GM23338 (cell line): ENCODE measurements around the gene MTA3.

Experiments used
- CREB1 ChIP-seq: fragments of 250-450 bp; sonication (Bioruptor Pico); IDR thresholded peaks from 2 replicates; pipeline ENCODE4 v1.5.0; 2020; ENCODE audit warnings: low read depth, mild to moderate bottlenecking, moderate library complexity
- EZH2 ChIP-seq: fragments of 200-600 bp; sonication (generic); IDR thresholded peaks from one replicate; pipeline ENCODE4 v1.8.0; 2017; ENCODE audit warnings: antibody characterized with exemption, mild to moderate bottlenecking, low read depth; ENCODE audit not compliant: unreplicated experiment
- EZH2phosphoT487 ChIP-seq: fragments of 200-600 bp; sonication (generic); IDR thresholded peaks from one replicate; pipeline ENCODE4 v1.8.1; 2018; ENCODE audit warnings: antibody characterized with exemption; ENCODE audit not compliant: unreplicated experiment
- JUNB ChIP-seq: IDR thresholded peaks from one replicate; pipeline ENCODE4 v1.6.1; 2016; ENCODE audit warnings: antibody characterized with exemption; ENCODE audit not compliant: unreplicated experiment
- NANOG ChIP-seq: IDR thresholded peaks from 2 replicates; pipeline ENCODE4 v1.6.1; 2016; ENCODE audit warnings: antibody characterized with exemption, borderline replicate concordance
- POLR2AphosphoS5 ChIP-seq: IDR thresholded peaks from 2 replicates; pipeline ENCODE4 v1.6.1; 2016; ENCODE audit warnings: antibody characterized with exemption, low read depth
- ZNF331 ChIP-seq: fragments of 250-450 bp; sonication (Bioruptor Pico); IDR thresholded peaks from 2 replicates; pipeline ENCODE4 v1.5.0; 2020; ENCODE audit warnings: low read depth, mild to moderate bottlenecking, moderate library complexity
- TF ChIP-seq, protein P1 (sequence below), 2 experiments: fragments of 200-600 bp in 1 of 2; sonication (generic) in 1 of 2; conservative IDR thresholded peaks; 2 replicates each; pipeline versions ENCODE4 v1.5.1 to v1.6.1; 2016 to 2017; ENCODE audit warnings: antibody characterized with exemption in 2 of 2, low read depth in 2 of 2, mild to moderate bottlenecking in 2 of 2, moderate library complexity in 1 of 2
- TF ChIP-seq, protein P2 (sequence below): IDR thresholded peaks from one replicate; pipeline ENCODE4 v1.6.1; 2018; ENCODE audit warnings: antibody characterized with exemption; ENCODE audit not compliant: unreplicated experiment

DNA sequence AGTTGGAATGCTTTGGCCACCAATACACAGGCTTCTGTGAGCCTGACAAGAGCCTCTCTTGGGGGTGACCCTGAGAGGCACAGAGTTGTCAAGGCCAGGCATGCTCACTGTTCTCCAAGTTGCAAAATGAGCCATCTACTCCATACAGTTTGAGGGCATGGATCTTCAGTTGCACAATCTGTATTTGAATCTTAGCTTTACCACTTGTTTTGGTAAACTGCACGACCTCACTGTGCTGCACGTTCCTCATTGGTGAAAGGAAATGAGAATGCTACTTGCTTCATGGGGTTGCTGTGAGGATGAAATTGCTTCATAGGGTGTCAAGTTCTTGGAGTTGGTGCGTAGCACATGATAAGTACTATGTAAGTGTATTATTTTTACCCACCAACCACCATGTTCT is 235.9 kb downstream of the MTA3 start:
- TF ChIP-seq, protein P1, sequence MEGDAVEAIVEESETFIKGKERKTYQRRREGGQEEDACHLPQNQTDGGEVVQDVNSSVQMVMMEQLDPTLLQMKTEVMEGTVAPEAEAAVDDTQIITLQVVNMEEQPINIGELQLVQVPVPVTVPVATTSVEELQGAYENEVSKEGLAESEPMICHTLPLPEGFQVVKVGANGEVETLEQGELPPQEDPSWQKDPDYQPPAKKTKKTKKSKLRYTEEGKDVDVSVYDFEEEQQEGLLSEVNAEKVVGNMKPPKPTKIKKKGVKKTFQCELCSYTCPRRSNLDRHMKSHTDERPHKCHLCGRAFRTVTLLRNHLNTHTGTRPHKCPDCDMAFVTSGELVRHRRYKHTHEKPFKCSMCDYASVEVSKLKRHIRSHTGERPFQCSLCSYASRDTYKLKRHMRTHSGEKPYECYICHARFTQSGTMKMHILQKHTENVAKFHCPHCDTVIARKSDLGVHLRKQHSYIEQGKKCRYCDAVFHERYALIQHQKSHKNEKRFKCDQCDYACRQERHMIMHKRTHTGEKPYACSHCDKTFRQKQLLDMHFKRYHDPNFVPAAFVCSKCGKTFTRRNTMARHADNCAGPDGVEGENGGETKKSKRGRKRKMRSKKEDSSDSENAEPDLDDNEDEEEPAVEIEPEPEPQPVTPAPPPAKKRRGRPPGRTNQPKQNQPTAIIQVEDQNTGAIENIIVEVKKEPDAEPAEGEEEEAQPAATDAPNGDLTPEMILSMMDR (conservative IDR thresholded peaks at IDR 0.05; ENCODE audit: low read depth in 2 of 2) = no peak
- no peak for TF ChIP-seq EZH2
- TF ChIP-seq JUNB = no peak
- TF ChIP-seq POLR2AphosphoS5 = no peak
- no peak for TF ChIP-seq CREB1 (CRISPR knock-in tag)
- TF ChIP-seq EZH2phosphoT487 = no peak
- TF ChIP-seq, protein P2, sequence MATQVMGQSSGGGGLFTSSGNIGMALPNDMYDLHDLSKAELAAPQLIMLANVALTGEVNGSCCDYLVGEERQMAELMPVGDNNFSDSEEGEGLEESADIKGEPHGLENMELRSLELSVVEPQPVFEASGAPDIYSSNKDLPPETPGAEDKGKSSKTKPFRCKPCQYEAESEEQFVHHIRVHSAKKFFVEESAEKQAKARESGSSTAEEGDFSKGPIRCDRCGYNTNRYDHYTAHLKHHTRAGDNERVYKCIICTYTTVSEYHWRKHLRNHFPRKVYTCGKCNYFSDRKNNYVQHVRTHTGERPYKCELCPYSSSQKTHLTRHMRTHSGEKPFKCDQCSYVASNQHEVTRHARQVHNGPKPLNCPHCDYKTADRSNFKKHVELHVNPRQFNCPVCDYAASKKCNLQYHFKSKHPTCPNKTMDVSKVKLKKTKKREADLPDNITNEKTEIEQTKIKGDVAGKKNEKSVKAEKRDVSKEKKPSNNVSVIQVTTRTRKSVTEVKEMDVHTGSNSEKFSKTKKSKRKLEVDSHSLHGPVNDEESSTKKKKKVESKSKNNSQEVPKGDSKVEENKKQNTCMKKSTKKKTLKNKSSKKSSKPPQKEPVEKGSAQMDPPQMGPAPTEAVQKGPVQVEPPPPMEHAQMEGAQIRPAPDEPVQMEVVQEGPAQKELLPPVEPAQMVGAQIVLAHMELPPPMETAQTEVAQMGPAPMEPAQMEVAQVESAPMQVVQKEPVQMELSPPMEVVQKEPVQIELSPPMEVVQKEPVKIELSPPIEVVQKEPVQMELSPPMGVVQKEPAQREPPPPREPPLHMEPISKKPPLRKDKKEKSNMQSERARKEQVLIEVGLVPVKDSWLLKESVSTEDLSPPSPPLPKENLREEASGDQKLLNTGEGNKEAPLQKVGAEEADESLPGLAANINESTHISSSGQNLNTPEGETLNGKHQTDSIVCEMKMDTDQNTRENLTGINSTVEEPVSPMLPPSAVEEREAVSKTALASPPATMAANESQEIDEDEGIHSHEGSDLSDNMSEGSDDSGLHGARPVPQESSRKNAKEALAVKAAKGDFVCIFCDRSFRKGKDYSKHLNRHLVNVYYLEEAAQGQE = no peak
- no peak for TF ChIP-seq NANOG
- TF ChIP-seq ZNF331 = no peak
